DOHH2 (cell line): ENCODE results near the gene STXBP2.

Experiments
- CTCF ChIP-seq: fragments of 200-600 bp; sonication (generic); IDR thresholded peaks from one replicate; pipeline ENCODE4 v1.5.1; 2014; ENCODE audit warnings: antibody characterized with exemption, mild to moderate bottlenecking, low read depth, low read length; ENCODE audit not compliant: poor library complexity, severe bottlenecking
- EZH2phosphoT487 ChIP-seq: fragments of 200-600 bp; sonication (generic); IDR thresholded peaks from 2 replicates; pipeline ENCODE4 v1.6.1; 2017; ENCODE audit warnings: borderline replicate concordance, mild to moderate bottlenecking, antibody characterized with exemption, low read length, moderate library complexity, mixed read lengths

- TF ChIP-seq CTCF (no peak), EZH2phosphoT487 (no peak)
These were observed 37.4 kb downstream of the STXBP2 start for GRCh38 chr19:7674010-7675005.
